ENCODE data around the gene TP53TG5. TPM values are rescaled to one million over a fixed set of nuclear protein-coding genes. Genes with fewer than 3 reads are reported as not detected.
A peak's percentile ranks its signal among the peaks of the same experiment; 100 is the strongest.

The TP53TG5 gene
- total RNA-seq, 1 donor from 2014 or later = not detected

DNA sequence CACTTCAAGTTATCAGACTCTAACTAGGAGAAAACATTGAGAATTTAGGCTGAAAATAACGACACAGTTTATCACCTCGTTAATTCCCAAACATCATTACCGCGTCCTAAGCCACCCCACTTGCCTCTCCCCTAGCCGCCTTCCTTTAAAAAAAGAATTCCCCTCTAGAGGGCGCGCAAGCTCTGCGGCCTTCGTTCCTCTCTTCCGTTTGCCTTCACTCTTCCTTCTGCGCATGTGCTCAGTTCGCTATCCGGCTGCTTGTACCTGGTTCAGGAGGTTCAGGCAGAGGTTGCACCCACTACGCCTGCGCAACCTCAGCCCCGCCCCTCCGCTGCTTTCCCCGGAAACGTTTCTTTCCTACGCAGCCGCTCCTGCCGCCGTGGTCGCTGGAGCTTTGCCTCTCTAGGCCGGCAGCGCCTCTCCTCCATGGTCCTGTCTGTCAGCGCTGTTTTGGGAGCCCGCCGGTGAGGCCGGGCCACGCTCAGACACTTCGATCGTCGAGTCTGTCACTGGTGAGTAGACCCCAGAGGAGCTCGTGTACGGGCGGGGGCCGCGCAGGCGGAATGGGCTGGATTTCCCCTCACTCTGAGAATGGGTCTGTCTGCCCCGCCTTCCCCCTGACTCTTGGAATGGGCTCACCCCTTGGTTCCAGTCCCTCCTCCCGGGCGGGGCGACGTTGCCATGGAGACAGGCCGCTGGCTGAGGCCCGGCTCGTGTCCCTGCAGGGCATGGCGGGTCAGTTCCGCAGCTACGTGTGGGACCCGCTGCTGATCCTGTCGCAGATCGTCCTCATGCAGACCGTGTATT, 15.1 kb downstream of the TP53TG5 start, which contains the start of gene SYS1:
TSS of gene SYS1 (plus strand) at position 353 of the 807 bp plus-strand sequence. CDS start at position 729, 376 bp downstream.
- peaks cover 4% of the 10 kb centered on the region for H3K36me3 Mint-ChIP-seq (ENCODE audit: low read depth, unreplicated experiment)
- H2AFZ ChIP-seq (ENCODE audit: low read depth, low read length) = peak within 1 kb of the TSS; percentile 96
- FAIRE-seq = peak; percentile 13

DNA sequence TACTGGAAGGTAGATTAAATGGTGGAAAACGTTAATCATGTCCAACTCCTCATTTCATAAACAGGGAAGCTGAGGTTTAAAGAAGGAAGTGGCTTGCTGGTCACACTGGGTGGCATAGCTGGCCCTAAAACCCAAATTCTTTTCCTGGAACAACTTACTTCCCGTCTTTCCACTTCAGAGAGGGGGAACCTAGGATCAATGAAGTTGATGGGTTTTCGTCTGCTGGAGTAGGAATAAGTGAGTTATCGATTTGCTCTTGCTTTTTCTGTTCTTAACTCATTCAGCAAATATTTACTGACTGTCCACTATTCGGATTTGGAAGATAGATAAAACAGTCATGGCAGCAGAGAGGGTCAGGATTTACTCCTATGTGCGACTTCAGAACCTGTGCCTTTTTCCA, 16.3 kb downstream of the TP53TG5 start:
- H3K4me1 Mint-ChIP-seq (ENCODE audit: low read depth, unreplicated experiment) = peaks cover 30% of the 10 kb centered on the region
- no peaks in the 10 kb centered on the region for H3K9me3 Mint-ChIP-seq (ENCODE audit: unreplicated experiment)
- H3K36me3 Mint-ChIP-seq (ENCODE audit: low read depth, unreplicated experiment) = no peaks in the 10 kb centered on the region
- Histone ChIP-seq H3K4me1 (ENCODE audit: insufficient read depth, low read length) (peaks cover 46% of the 10 kb centered on the region), H3K4me3 (ENCODE audit: insufficient read depth, low read depth, low read length) (no peak overlapping the region), H3K27me3 (ENCODE audit: insufficient read depth, low read length) (no peaks in the 10 kb centered on the region), H3K36me3 (ENCODE audit: insufficient read depth, low read length) (peaks cover 5% of the 10 kb centered on the region), H3K27ac (ENCODE audit: low read depth, low read length) (no peak overlapping the region), H3K9me3 (ENCODE audit: insufficient read depth, low read depth, low read length) (no peaks in the 10 kb centered on the region), H4K20me1 (ENCODE audit: insufficient read depth, low read length) (peaks cover 19% of the 10 kb centered on the region), H3K9ac (ENCODE audit: low read length) (no peak overlapping the region), H3K79me2 (ENCODE audit: insufficient read depth, low read length) (peaks cover 28% of the 10 kb centered on the region), H2AFZ (ENCODE audit: low read depth, low read length) (no peak overlapping the region), H3K4me2 (ENCODE audit: low read length) (no peak overlapping the region)
- H3K27me3 Mint-ChIP-seq (ENCODE audit: low read depth, unreplicated experiment) = no peaks in the 10 kb centered on the region
- FAIRE-seq = no peak
- no peak for TF ChIP-seq CTCF (IDR thresholded peaks at IDR 0.05; ENCODE audit: insufficient read depth, low read depth, low read length)
- H3K4me3 Mint-ChIP-seq (ENCODE audit: unreplicated experiment) = peak overlapping the region; percentile 27
- no peak for DNase-seq (ENCODE audit: low read depth)
- H3K27ac Mint-ChIP-seq (ENCODE audit: unreplicated experiment) = no peak overlapping the region

More for the DNA sequence above, 15.1 kb downstream of the TP53TG5 start, which contains the start of gene SYS1:
- no peaks in the 10 kb centered on the region for H3K27me3 Mint-ChIP-seq (ENCODE audit: low read depth, unreplicated experiment)
- no peaks in the 10 kb centered on the region for H3K27me3 ChIP-seq (ENCODE audit: insufficient read depth, low read length)
- peak within 1 kb of the TSS; percentile 97 for H3K27ac Mint-ChIP-seq (ENCODE audit: unreplicated experiment)
- H3K4me2 ChIP-seq (ENCODE audit: low read length) = peak within 1 kb of the TSS; percentile 92
- peak; percentile 91 for DNase-seq (ENCODE audit: low read depth)
- H3K79me2 ChIP-seq (ENCODE audit: insufficient read depth, low read length) = peaks cover 28% of the 10 kb centered on the region
- peaks cover 19% of the 10 kb centered on the region for H4K20me1 ChIP-seq (ENCODE audit: insufficient read depth, low read length)
- no peaks in the 10 kb centered on the region for H3K9me3 ChIP-seq (ENCODE audit: insufficient read depth, low read depth, low read length)
- no peaks in the 10 kb centered on the region for H3K9me3 Mint-ChIP-seq (ENCODE audit: unreplicated experiment)
- peaks cover 10% of the 10 kb centered on the region for H3K36me3 ChIP-seq (ENCODE audit: insufficient read depth, low read length)
- TF ChIP-seq CTCF (IDR thresholded peaks at IDR 0.05; ENCODE audit: insufficient read depth, low read depth, low read length) (peak; percentile 86), EZH2 (IDR thresholded peaks at IDR 0.05; ENCODE audit: insufficient read depth, low read length) (no peak)
- H3K4me3 ChIP-seq (ENCODE audit: insufficient read depth, low read depth, low read length) = peak within 1 kb of the TSS; percentile 83
- peak within 1 kb of the TSS; percentile 95 for H3K9ac ChIP-seq (ENCODE audit: low read length)
- peaks cover 26% of the 10 kb centered on the region for H3K4me1 Mint-ChIP-seq (ENCODE audit: low read depth, unreplicated experiment)
- peak within 1 kb of the TSS; percentile 94 for H3K4me3 Mint-ChIP-seq (ENCODE audit: unreplicated experiment)
- H3K27ac ChIP-seq (ENCODE audit: low read depth, low read length) = peak within 1 kb of the TSS; percentile 97
- peaks cover 37% of the 10 kb centered on the region for H3K4me1 ChIP-seq (ENCODE audit: insufficient read depth, low read length)
